K562 (cell line): ENCODE data around the gene KCNC4. TPM values are rescaled to one million over a fixed set of nuclear protein-coding genes. Genes with fewer than 3 reads are reported as not detected.
A peak's percentile ranks its signal among the peaks of the same experiment; 100 is the strongest.

Experiments used
- ATAC-seq: fragments of 200-7000 bp; cut with Tn5 transposase; 3 replicates; pipeline ENCODE4 v1.9.1; 2020; ENCODE audit warnings: moderate library complexity
- BruUV-seq: library from RNA; stranded (reverse); fragments of 400-500 nt; replicated peaks from 2 replicates; lab custom pipeline; 2021; lab: Mats Ljungman, UMichigan
- CTCF ChIA-PET: fragments of 300-600 bp; formaldehyde crosslinking; extraction: SDS; loops from one replicate; lab custom pipeline; 2021; ENCODE audit warnings: low intra/inter-chr PET ratio; lab: Yijun Ruan, JAX
- POLR2A ChIA-PET: fragments of 300-600, 350-650 bp; sonication (Branson Sonifier 250); formaldehyde crosslinking; extraction: SDS; loops from one replicate; lab custom pipeline; 2021; ENCODE audit warnings: antibody characterized with exemption, inconsistent platforms; lab: Yijun Ruan, JAX
- DNase-seq, 4 experiments: peaks; one replicate each; pipeline versions ENCODE4 v3.0.0 to v3.0.0-alpha.2; 2011 to 2018; ENCODE audit warnings: low spot score in 3 of 4, mixed read lengths in 3 of 4; ENCODE audit errors: extremely low read depth in 1 of 4
- FAIRE-seq: peaks from 2 replicates; lab custom pipeline; 2011; peaks lifted over from hg19 to GRCh38; lab: Jason Lieb, UNC
- H2AFZ ChIP-seq: 2 replicates; pipeline ENCODE4 v1.6.0; 2011; ENCODE audit warnings: low read depth, low read length, control low read depth, inconsistent platforms
- H3K27ac ChIP-seq: fragments of 200-600 bp; 3 replicates; pipeline ENCODE4 v1.8.0; 2011; ENCODE audit warnings: low read depth, mild to moderate bottlenecking, control low read depth, inconsistent platforms, low read length, moderate library complexity, mixed read lengths; ENCODE audit errors: extremely low read depth
- H3K27me3 ChIP-seq, 2 experiments: fragments of 300-600 bp in 1 of 2; 2 replicates in 1 of 2; 3 replicates in 1 of 2; pipeline versions ENCODE4 v1.6.0 to v1.8.0; 2011; ENCODE audit warnings: inconsistent platforms in 2 of 2, low read length in 2 of 2, mild to moderate bottlenecking in 1 of 2, mixed read lengths in 1 of 2, moderate library complexity in 1 of 2; ENCODE audit not compliant: control insufficient read depth in 2 of 2, insufficient read depth in 2 of 2
- H3K36me3 ChIP-seq: fragments of 300-600 bp; 3 replicates; pipeline ENCODE4 v1.8.0; 2011; ENCODE audit warnings: mild to moderate bottlenecking, low read length, inconsistent platforms; ENCODE audit not compliant: control insufficient read depth, insufficient read depth
- H3K4me1 ChIP-seq, 2 experiments: fragments of 200-600 bp in 1 of 2; replicated peaks in 1 of 2; 2 replicates in 1 of 2; 3 replicates in 1 of 2; pipeline versions ENCODE4 v1.5.1 to v1.8.0; 2011; ENCODE audit warnings: inconsistent platforms in 2 of 2, low read length in 2 of 2, mild to moderate bottlenecking in 1 of 2, mixed read lengths in 1 of 2, moderate library complexity in 1 of 2; ENCODE audit not compliant: control insufficient read depth in 2 of 2, insufficient read depth in 2 of 2
- H3K4me2 ChIP-seq: 2 replicates; pipeline ENCODE4 v1.6.1; 2011; ENCODE audit warnings: low read length, control low read depth, inconsistent platforms, mixed read lengths; ENCODE audit not compliant: insufficient read depth
- H3K4me3 ChIP-seq: fragments of 200-600 bp; sonication (generic), shearing (Covaris generic); 2 replicates; pipeline ENCODE4 v1.5.1; 2016; ENCODE audit warnings: control low read depth, inconsistent platforms
- H3K79me2 ChIP-seq: fragments of 200-600 bp; 3 replicates; pipeline ENCODE4 v1.8.0; 2011; ENCODE audit warnings: low read length, inconsistent platforms; ENCODE audit not compliant: control insufficient read depth, insufficient read depth
- H3K9ac ChIP-seq, 2 experiments: 2 replicates each; pipeline versions ENCODE4 v1.6.0 to v1.6.1; 2011; ENCODE audit warnings: low read depth in 2 of 2, low read length in 2 of 2, control low read depth in 1 of 2, inconsistent platforms in 1 of 2, mild to moderate bottlenecking in 1 of 2, mixed read lengths in 1 of 2; ENCODE audit not compliant: insufficient read depth in 1 of 2
- H3K9me1 ChIP-seq: one replicate; pipeline ENCODE4 v1.6.0; 2011; ENCODE audit warnings: inconsistent platforms, mild to moderate bottlenecking, low read length, moderate library complexity; ENCODE audit not compliant: control insufficient read depth, insufficient read depth
- H3K9me3 ChIP-seq: replicated peaks from 2 replicates; pipeline ENCODE4 v1.5.1; 2011; ENCODE audit warnings: low read depth, low read length, inconsistent platforms; ENCODE audit not compliant: control insufficient read depth, insufficient read depth
- H4K20me1 ChIP-seq: replicated peaks from 2 replicates; pipeline ENCODE4 v1.6.1; 2011; ENCODE audit warnings: low read length, inconsistent platforms, mixed read lengths; ENCODE audit not compliant: control insufficient read depth, insufficient read depth
- CBX3 ChIP-seq, 2 experiments: IDR thresholded peaks; 1 replicate in 1 of 2; 2 replicates in 1 of 2; pipeline ENCODE4 v1.6.1; 2012; ENCODE audit warnings: inconsistent platforms in 2 of 2, low read length in 2 of 2, borderline replicate concordance in 1 of 2, control low read depth in 1 of 2
- ETV5 ChIP-seq: sonication (generic); formaldehyde crosslinking; IDR thresholded peaks from 2 replicates; pipeline ENCODE4 v1.4.0; 2020; ENCODE audit warnings: low read depth, mild to moderate bottlenecking, missing genetic modification reagents
- MCM5 ChIP-seq: fragments of 450-650 bp; IDR thresholded peaks from 2 replicates; pipeline ENCODE4 v1.6.1; 2016; ENCODE audit warnings: low read depth
- TCFL5 ChIP-seq: fragments of 250-450 bp; sonication (Bioruptor Pico); conservative IDR thresholded peaks from 2 replicates; pipeline ENCODE4 v1.6.1; 2021; ENCODE audit warnings: mild to moderate bottlenecking, moderate library complexity, matching md5 sums
- THRAP3 ChIP-seq: fragments of 450-650 bp; IDR thresholded peaks from 2 replicates; pipeline ENCODE4 v1.6.1; 2016; ENCODE audit warnings: mild to moderate bottlenecking, inconsistent platforms, borderline replicate concordance
- ZNF274 ChIP-seq: IDR thresholded peaks from 2 replicates; pipeline ENCODE4 v1.6.1; 2011; ENCODE audit warnings: low read depth, mild to moderate bottlenecking, low read length, moderate library complexity, borderline replicate concordance
- WGBS: fragments of 100-300 bp; shearing (Covaris generic); methylation state at CpG from one replicate; pipeline ENCODE4 v1.1.6; 2016; ENCODE audit warnings: low coverage, mixed read lengths; ENCODE audit not compliant: insufficient coverage; ENCODE audit errors: missing lambda C conversion rate; 5-methylcytosine and 5-hydroxymethylcytosine counted together
- in situ Hi-C: fragments of 300-500 bp; cut with MboI; formaldehyde crosslinking; loops from 4 replicates; pipeline ENCODE4 v1.15.0; 2018; ENCODE audit warnings: inconsistent platforms, mixed read lengths
- intact Hi-C: fragments of 100-400 bp; cut with micrococcal nuclease; formaldehyde crosslinking; loops from 2 replicates; pipeline ENCODE4 v1.14.2; 2022
- polyA plus RNA-seq, 8 experiments: library from polyadenylated mRNA; depleted of rRNA in 4 of 8; stranded (reverse) in 5 of 8; unstranded in 3 of 8; fragments of >200 nt; fragmentation: Nextera tagmentation in 2 of 8; fragmentation: Illumina TruSeq in 1 of 8; extraction: Ambion mirVana in 2 of 8; extraction: Trizol in 1 of 8; gene quantifications; 2 replicates each; pipeline versions ENCODE4 v1.2.1 to v1.2.3, GENCODE V29; 2011 to 2014; ENCODE audit warnings: inconsistent platforms in 1 of 8, missing spikeins in 1 of 8
- total RNA-seq, 7 experiments: library from RNA; depleted of rRNA in 6 of 7; stranded (reverse); fragments of >200 nt in 6 of 7; fragmentation: Illumina TruSeq in 2 of 7; extraction: Trizol in 2 of 7; gene quantifications; 2 replicates each; pipeline versions ENCODE4 v1.2.1 to v1.2.3, GENCODE V29; 2011 to 2021; ENCODE audit warnings: low replicate concordance in 1 of 7
- TF ChIP-seq, protein P1 (sequence below): fragments of 250-450 bp; sonication (Bioruptor Pico); IDR thresholded peaks from 2 replicates; pipeline ENCODE4 v1.8.0; 2021; ENCODE audit warnings: mild to moderate bottlenecking, moderate library complexity
- TF ChIP-seq, protein P2 (sequence below): fragments of 450-650 bp; IDR thresholded peaks from 2 replicates; pipeline ENCODE4 v1.6.1; 2016
- TF ChIP-seq, protein P3 (sequence below), 2 experiments: fragments of 450-650 bp; conservative IDR thresholded peaks; 2 replicates each; pipeline ENCODE4 v1.6.1; 2017; ENCODE audit warnings: mild to moderate bottlenecking in 2 of 2, moderate library complexity in 2 of 2
- TF ChIP-seq, protein P4 (sequence below): fragments of 450-650 bp; IDR thresholded peaks from 2 replicates; pipeline ENCODE4 v1.6.1; 2016; ENCODE audit warnings: mild to moderate bottlenecking

Gene KCNC4
- total and polyA plus RNA-seq, 9 of the 15 experiments (the other 6 are each of a cell fraction or from before 2014, with no cell fraction given) = 0.07 to 1.8 (median 0.73) TPM

DNA sequence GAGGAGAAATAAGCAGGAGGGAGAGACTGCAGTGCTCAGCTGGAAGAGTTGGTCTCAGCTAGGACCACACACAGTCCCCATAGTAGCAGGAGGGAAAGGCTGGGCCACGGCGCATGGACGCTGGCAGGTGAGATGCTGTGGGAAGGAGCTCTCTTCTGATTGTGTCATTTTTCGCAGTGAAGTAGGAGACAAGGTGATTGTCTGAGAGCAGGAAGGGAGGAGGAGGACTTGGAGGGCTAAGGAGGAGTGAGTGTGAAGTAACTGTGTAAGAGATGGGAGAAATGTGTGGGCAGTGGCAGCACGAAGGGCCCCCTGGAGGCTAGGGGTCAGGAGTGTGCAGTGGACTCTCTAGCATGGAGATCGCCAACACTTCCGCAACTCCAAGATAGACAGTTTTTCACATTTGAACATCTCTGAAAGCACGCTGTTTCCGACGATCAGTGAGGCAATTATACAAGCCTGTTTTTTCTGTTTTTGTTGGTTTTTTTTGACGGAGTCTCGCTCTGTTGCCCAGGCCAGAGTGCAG, 26.4 kb upstream of the KCNC4 start:
- no TSS peak for BruUV-seq
- no peak for FAIRE-seq
- Histone ChIP-seq H4K20me1 (peaks cover 5% of the 10 kb centered on the region; the same call in 1 of the 2 replicates), H3K9me3 (no peaks in the 10 kb centered on the region), H3K4me2 (0 out of 2 replicates have a peak overlapping the region, but pooled peaks have one; percentile 13), H3K27ac (no peak overlapping the region), H3K9me1 (no peaks in the 10 kb centered on the region), H3K79me2 (no peaks in the 10 kb centered on the region), H3K4me3 (no peak overlapping the region), H3K9ac (no peak overlapping the region), H3K36me3 (no peaks in the 10 kb centered on the region), H3K4me1 (no peaks in the 10 kb centered on the region), H2AFZ (no peak overlapping the region), H3K27me3 (peaks cover 38 to 62% of the 10 kb centered on the region in 2 experiments)
- ChIA-PET POLR2A (interaction anchor here (1.1 to 1.5 kb wide), 2 partner anchors 10 to 15 kb away, joined by 3 to 4 read pairs; no protein-coding TSS in a partner anchor), CTCF (no interaction called here)
- ATAC-seq = peak; percentile 58
- peak in 1 of 4 experiments; percentile 29 for DNase-seq
- in situ Hi-C loops (no loop called here), intact Hi-C loops (no loop called here)
- WGBS = 3% methylated on average over 12 of the region's 12 CpGs
- no peak for TF ChIP-seq ETV5 (CRISPR knock-in tag)
- TF ChIP-seq MCM5 = no peak
- TF ChIP-seq, protein P1, sequence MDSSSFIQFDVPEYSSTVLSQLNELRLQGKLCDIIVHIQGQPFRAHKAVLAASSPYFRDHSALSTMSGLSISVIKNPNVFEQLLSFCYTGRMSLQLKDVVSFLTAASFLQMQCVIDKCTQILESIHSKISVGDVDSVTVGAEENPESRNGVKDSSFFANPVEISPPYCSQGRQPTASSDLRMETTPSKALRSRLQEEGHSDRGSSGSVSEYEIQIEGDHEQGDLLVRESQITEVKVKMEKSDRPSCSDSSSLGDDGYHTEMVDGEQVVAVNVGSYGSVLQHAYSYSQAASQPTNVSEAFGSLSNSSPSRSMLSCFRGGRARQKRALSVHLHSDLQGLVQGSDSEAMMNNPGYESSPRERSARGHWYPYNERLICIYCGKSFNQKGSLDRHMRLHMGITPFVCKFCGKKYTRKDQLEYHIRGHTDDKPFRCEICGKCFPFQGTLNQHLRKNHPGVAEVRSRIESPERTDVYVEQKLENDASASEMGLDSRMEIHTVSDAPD (CRISPR knock-in tag) = no peak
- no peak for TF ChIP-seq ZNF274
- TF ChIP-seq THRAP3 = no peak
- TF ChIP-seq, protein P2, sequence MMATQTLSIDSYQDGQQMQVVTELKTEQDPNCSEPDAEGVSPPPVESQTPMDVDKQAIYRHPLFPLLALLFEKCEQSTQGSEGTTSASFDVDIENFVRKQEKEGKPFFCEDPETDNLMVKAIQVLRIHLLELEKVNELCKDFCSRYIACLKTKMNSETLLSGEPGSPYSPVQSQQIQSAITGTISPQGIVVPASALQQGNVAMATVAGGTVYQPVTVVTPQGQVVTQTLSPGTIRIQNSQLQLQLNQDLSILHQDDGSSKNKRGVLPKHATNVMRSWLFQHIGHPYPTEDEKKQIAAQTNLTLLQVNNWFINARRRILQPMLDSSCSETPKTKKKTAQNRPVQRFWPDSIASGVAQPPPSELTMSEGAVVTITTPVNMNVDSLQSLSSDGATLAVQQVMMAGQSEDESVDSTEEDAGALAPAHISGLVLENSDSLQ = no peak
- TF ChIP-seq TCFL5 = no peak
- TF ChIP-seq, protein P3, sequence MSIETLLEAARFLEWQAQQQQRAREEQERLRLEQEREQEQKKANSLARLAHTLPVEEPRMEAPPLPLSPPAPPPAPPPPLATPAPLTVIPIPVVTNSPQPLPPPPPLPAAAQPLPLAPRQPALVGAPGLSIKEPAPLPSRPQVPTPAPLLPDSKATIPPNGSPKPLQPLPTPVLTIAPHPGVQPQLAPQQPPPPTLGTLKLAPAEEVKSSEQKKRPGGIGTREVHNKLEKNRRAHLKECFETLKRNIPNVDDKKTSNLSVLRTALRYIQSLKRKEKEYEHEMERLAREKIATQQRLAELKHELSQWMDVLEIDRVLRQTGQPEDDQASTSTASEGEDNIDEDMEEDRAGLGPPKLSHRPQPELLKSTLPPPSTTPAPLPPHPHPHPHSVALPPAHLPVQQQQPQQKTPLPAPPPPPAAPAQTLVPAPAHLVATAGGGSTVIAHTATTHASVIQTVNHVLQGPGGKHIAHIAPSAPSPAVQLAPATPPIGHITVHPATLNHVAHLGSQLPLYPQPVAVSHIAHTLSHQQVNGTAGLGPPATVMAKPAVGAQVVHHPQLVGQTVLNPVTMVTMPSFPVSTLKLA (conservative IDR thresholded peaks at IDR 0.05) = no peak
- TF ChIP-seq CBX3 (IDR thresholded peaks at IDR 0.05; ENCODE audit: borderline replicate concordance in 1 of 2, low read length in 2 of 2) = no peak
- TF ChIP-seq, protein P4, sequence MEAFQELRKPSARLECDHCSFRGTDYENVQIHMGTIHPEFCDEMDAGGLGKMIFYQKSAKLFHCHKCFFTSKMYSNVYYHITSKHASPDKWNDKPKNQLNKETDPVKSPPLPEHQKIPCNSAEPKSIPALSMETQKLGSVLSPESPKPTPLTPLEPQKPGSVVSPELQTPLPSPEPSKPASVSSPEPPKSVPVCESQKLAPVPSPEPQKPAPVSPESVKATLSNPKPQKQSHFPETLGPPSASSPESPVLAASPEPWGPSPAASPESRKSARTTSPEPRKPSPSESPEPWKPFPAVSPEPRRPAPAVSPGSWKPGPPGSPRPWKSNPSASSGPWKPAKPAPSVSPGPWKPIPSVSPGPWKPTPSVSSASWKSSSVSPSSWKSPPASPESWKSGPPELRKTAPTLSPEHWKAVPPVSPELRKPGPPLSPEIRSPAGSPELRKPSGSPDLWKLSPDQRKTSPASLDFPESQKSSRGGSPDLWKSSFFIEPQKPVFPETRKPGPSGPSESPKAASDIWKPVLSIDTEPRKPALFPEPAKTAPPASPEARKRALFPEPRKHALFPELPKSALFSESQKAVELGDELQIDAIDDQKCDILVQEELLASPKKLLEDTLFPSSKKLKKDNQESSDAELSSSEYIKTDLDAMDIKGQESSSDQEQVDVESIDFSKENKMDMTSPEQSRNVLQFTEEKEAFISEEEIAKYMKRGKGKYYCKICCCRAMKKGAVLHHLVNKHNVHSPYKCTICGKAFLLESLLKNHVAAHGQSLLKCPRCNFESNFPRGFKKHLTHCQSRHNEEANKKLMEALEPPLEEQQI = no peak
